Measurements from ENCODE around the gene PSME3.
"Not testable (repeated sequence)": the region's sequence is repeated elsewhere in the genome, so short reads cannot be mapped to it uniquely, and the experiment has no call there.

The PSME3 gene

DNA sequence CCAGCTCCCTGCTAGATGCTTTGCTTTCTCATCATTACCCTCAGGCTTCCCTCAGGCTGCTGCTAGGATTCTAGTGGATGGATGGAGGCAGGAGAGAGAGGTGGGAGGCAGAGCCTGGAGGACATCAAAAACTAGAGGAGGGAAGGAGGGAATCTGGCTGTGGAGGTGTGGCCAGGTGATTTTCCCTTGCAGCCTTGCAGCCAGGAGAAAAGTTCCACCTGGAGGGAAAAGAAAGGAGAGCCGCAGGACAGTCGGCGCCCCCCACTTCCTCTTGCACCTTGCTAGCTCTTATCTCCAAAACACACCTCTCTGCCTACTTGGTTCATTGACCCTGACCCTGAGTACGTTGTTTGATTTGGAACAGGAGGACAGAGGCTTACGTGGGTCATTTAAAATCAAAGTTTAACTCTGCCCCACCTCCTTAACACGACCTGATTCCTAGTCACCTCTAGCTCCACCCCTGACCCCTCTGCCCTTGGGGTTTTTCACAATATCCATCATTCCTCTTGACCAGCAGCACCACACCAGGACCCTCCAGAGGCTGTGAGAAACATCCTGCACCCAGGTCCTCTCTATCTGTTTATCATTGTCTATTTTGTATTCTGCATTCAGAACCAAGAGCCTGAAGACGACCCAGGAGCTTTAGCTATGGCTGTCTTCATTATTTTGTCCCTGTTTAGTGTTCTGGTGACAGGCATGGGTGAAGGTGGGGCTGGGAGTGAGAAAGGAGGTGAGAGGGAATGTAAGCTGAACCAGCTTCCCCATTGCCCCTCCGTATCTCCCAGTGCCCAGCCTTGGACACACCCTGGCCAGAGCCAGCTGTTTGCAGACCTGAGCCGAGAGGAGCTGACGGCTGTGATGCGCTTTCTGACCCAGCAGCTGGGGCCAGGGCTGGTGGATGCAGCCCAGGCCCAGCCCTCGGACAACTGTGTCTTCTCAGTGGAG lies 33.7 kb downstream of the PSME3 start:
- H4K20me1 ChIP-seq (ENCODE audit: low read depth, low read length) = no peaks in the 10 kb centered on the region
- H3K4me3 ChIP-seq (ENCODE audit: insufficient read depth, low read length, poor library complexity, severe bottlenecking) = no peak overlapping the region
- no peaks in the 10 kb centered on the region for H3K27me3 ChIP-seq (ENCODE audit: low read length)
- H3K4me2 ChIP-seq (ENCODE audit: low read depth, low read length, poor library complexity, severe bottlenecking) = no peak overlapping the region
- no peaks in the 10 kb centered on the region for H3K36me3 ChIP-seq (ENCODE audit: low read length)
- peaks cover 7% of the 10 kb centered on the region; the same call in 1 of the 2 replicates for H3K9me3 ChIP-seq (ENCODE audit: insufficient read depth, low read length)
- H3F3A ChIP-seq (ENCODE audit: insufficient read depth) = no peaks in the 10 kb centered on the region
- no peak for TF ChIP-seq EZH2phosphoT487 (conservative IDR thresholded peaks at IDR 0.05; ENCODE audit: low read length)
- TF ChIP-seq, protein P1, sequence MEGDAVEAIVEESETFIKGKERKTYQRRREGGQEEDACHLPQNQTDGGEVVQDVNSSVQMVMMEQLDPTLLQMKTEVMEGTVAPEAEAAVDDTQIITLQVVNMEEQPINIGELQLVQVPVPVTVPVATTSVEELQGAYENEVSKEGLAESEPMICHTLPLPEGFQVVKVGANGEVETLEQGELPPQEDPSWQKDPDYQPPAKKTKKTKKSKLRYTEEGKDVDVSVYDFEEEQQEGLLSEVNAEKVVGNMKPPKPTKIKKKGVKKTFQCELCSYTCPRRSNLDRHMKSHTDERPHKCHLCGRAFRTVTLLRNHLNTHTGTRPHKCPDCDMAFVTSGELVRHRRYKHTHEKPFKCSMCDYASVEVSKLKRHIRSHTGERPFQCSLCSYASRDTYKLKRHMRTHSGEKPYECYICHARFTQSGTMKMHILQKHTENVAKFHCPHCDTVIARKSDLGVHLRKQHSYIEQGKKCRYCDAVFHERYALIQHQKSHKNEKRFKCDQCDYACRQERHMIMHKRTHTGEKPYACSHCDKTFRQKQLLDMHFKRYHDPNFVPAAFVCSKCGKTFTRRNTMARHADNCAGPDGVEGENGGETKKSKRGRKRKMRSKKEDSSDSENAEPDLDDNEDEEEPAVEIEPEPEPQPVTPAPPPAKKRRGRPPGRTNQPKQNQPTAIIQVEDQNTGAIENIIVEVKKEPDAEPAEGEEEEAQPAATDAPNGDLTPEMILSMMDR (IDR thresholded peaks at IDR 0.05; ENCODE audit: insufficient read depth, low read length, poor library complexity, severe bottlenecking) = no peak
- no peak overlapping the region for H3K9ac ChIP-seq (ENCODE audit: low read length)
- no peaks in the 10 kb centered on the region for H3K79me2 ChIP-seq (ENCODE audit: insufficient read depth, low read length)
- no peaks in the 10 kb centered on the region for H3K9me2 ChIP-seq (replicated peaks; ENCODE audit: insufficient read depth, low read length)
- no peak overlapping the region for H2AFZ ChIP-seq (ENCODE audit: low read depth, low read length, severe bottlenecking)
- H3K27ac ChIP-seq (ENCODE audit: low read depth, low read length) = no peak overlapping the region

DNA sequence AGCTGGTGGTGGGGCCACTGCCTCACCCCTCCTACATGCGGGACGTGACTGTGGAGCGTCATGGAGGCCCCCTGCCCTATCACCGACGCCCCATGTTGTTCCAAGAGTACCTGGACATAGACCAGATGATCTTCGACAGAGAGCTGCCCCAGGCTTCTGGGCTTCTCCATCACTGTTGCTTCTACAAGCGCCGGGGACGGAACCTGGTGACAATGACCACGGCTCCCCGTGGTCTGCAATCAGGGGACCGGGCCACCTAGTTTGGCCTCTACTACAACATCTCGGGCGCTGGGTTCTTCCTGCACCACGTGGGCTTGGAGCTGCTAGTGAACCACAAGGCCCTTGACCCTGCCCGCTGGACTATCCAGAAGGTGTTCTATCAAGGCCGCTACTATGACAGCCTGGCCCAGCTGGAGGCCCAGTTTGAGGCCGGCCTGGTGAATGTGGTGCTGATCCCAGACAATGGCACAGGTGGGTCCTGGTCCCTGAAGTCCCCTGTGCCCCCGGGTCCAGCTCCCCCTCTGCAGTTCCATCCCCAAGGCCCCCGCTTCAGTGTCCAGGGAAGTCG lies 34.6 kb downstream of the PSME3 start:
- H3K27me3 ChIP-seq (ENCODE audit: low read length); H3K9me2 ChIP-seq (replicated peaks; ENCODE audit: insufficient read depth, low read length); H4K20me1 ChIP-seq (ENCODE audit: low read depth, low read length); H3K9ac ChIP-seq (ENCODE audit: low read length); H3K9me3 ChIP-seq (ENCODE audit: insufficient read depth, low read length); H3K4me3 ChIP-seq (ENCODE audit: insufficient read depth, low read length, poor library complexity, severe bottlenecking); H3F3A ChIP-seq (ENCODE audit: insufficient read depth); H3K4me2 ChIP-seq (ENCODE audit: low read depth, low read length, poor library complexity, severe bottlenecking); H3K79me2 ChIP-seq (ENCODE audit: insufficient read depth, low read length); H2AFZ ChIP-seq (ENCODE audit: low read depth, low read length, severe bottlenecking); H3K27ac ChIP-seq (ENCODE audit: low read depth, low read length); H3K36me3 ChIP-seq (ENCODE audit: low read length): not testable (repeated sequence)

DNA sequence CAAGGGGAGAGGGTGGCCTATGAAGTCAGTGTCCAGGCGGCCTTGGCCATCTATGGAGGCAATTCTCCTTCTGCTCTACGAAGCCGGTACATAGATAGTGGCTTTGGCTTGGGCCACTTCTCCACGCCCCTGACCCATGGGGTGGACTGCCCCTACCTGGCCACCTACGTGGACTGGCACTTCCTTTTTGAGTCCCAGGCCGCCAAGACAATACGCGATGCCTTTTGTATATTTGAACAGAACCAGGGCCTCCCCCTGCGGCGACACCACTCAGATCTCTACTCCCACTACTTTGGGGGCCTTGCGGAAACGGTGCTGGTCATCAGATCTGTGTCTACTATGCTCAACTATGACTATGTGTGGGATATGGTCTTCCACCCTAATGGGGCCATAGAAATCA lies 35.1 kb downstream of the PSME3 start:
- no peak overlapping the region for H2AFZ ChIP-seq (ENCODE audit: low read depth, low read length, severe bottlenecking)
- no peak overlapping the region for H3K27ac ChIP-seq (ENCODE audit: low read depth, low read length)
- no peaks in the 10 kb centered on the region for H3K79me2 ChIP-seq (ENCODE audit: insufficient read depth, low read length)
- no peak overlapping the region for H3K4me2 ChIP-seq (ENCODE audit: low read depth, low read length, poor library complexity, severe bottlenecking)
- no peaks in the 10 kb centered on the region for H3K9me2 ChIP-seq (replicated peaks; ENCODE audit: insufficient read depth, low read length)
- H3K9ac ChIP-seq (ENCODE audit: low read length) = no peak overlapping the region
- H3K9me3 ChIP-seq (ENCODE audit: insufficient read depth, low read length) = peaks cover 7% of the 10 kb centered on the region; the same call in 1 of the 2 replicates
- no peak overlapping the region for H3K4me3 ChIP-seq (ENCODE audit: insufficient read depth, low read length, poor library complexity, severe bottlenecking)
- no peak for TF ChIP-seq EZH2phosphoT487 (conservative IDR thresholded peaks at IDR 0.05; ENCODE audit: low read length)
- TF ChIP-seq, protein P1 (IDR thresholded peaks at IDR 0.05; ENCODE audit: insufficient read depth, low read length, poor library complexity, severe bottlenecking) = no peak
- no peaks in the 10 kb centered on the region for H3K36me3 ChIP-seq (ENCODE audit: low read length)
- no peaks in the 10 kb centered on the region for H4K20me1 ChIP-seq (ENCODE audit: low read depth, low read length)
- no peaks in the 10 kb centered on the region for H3K27me3 ChIP-seq (ENCODE audit: low read length)
- no peaks in the 10 kb centered on the region for H3F3A ChIP-seq (ENCODE audit: insufficient read depth)

DNA sequence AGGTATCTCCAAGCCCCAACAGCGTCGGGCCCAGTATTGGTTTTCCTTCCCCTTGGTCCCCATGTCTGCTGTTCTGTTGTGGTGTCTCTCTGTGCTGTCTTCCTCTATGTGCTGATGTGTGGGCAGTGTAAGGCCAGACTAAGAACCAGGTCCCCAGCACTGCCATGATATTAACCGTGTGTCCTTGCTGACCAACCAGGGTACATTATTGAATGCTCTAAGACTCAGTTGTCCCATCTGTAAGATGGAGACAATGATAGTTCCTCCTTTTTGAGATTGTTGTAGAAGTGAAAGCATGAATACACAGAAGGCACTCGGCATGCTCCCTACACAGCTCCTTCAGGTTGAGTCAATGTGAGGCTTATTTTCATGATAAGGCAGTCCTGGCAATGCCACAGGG lies 38.5 kb downstream of the PSME3 start:
- Histone ChIP-seq H2AFZ (ENCODE audit: low read depth, low read length, severe bottlenecking) (no peak overlapping the region), H3K79me2 (ENCODE audit: insufficient read depth, low read length) (no peaks in the 10 kb centered on the region), H4K20me1 (ENCODE audit: low read depth, low read length) (no peaks in the 10 kb centered on the region), H3F3A (ENCODE audit: insufficient read depth) (no peaks in the 10 kb centered on the region), H3K4me2 (ENCODE audit: low read depth, low read length, poor library complexity, severe bottlenecking) (no peak overlapping the region), H3K36me3 (ENCODE audit: low read length) (no peaks in the 10 kb centered on the region), H3K4me3 (ENCODE audit: insufficient read depth, low read length, poor library complexity, severe bottlenecking) (no peak overlapping the region), H3K27ac (ENCODE audit: low read depth, low read length) (no peak overlapping the region), H3K9me3 (ENCODE audit: insufficient read depth, low read length) (peaks cover 7% of the 10 kb centered on the region; the same call in 1 of the 2 replicates), H3K9me2 (replicated peaks; ENCODE audit: insufficient read depth, low read length) (no peaks in the 10 kb centered on the region), H3K9ac (ENCODE audit: low read length) (no peak overlapping the region), H3K27me3 (ENCODE audit: low read length) (no peaks in the 10 kb centered on the region)
- TF ChIP-seq EZH2phosphoT487 (conservative IDR thresholded peaks at IDR 0.05; ENCODE audit: low read length) = no peak
- TF ChIP-seq, protein P1 (IDR thresholded peaks at IDR 0.05; ENCODE audit: insufficient read depth, low read length, poor library complexity, severe bottlenecking) = no peak

Measured in SU-DHL-6 (cell line).